Measurements from ENCODE around the gene ROMO1. TPM values are rescaled to one million over a fixed set of nuclear protein-coding genes. Genes with fewer than 3 reads are reported as not detected.
"Not testable (repeated sequence)": the region's sequence is repeated elsewhere in the genome, so short reads cannot be mapped to it uniquely, and the experiment has no call there.

The ROMO1 gene
- total RNA-seq, 1 donor from 2014 or later = 110 TPM

- Mint-ChIP-seq H3K4me1 (ENCODE audit: unreplicated experiment) (peaks cover 58% of the 10 kb centered on the region), H3K27ac (ENCODE audit: unreplicated experiment) (peak overlapping the region; percentile 98), H3K4me3 (ENCODE audit: unreplicated experiment) (peak overlapping the region; percentile 100), H3K9me3 (ENCODE audit: unreplicated experiment) (no peaks in the 10 kb centered on the region), H3K27me3 (ENCODE audit: unreplicated experiment) (no peaks in the 10 kb centered on the region), H3K36me3 (ENCODE audit: unreplicated experiment) (peaks cover 39% of the 10 kb centered on the region)
- no peak for DNase-seq (ENCODE audit: extremely low spot score, unreplicated experiment)
- TF ChIP-seq, protein P1, sequence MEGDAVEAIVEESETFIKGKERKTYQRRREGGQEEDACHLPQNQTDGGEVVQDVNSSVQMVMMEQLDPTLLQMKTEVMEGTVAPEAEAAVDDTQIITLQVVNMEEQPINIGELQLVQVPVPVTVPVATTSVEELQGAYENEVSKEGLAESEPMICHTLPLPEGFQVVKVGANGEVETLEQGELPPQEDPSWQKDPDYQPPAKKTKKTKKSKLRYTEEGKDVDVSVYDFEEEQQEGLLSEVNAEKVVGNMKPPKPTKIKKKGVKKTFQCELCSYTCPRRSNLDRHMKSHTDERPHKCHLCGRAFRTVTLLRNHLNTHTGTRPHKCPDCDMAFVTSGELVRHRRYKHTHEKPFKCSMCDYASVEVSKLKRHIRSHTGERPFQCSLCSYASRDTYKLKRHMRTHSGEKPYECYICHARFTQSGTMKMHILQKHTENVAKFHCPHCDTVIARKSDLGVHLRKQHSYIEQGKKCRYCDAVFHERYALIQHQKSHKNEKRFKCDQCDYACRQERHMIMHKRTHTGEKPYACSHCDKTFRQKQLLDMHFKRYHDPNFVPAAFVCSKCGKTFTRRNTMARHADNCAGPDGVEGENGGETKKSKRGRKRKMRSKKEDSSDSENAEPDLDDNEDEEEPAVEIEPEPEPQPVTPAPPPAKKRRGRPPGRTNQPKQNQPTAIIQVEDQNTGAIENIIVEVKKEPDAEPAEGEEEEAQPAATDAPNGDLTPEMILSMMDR (IDR thresholded peaks at IDR 0.05) = peak; percentile 45
These were observed 40.3 kb downstream of the ROMO1 start for GRCh38 chr20:35739294-35740163.

GRCh38 chr20:35741892-35742740 lies 42.9 kb downstream of the ROMO1 start, which contains the start of gene RBM39:
TSS of gene RBM39 (minus strand) at chr20:35742260. CDS start at chr20:35740874, 1,386 bp downstream.
- Mint-ChIP-seq H3K4me1 (ENCODE audit: unreplicated experiment) (peaks cover 45% of the 10 kb centered on the region), H3K36me3 (ENCODE audit: unreplicated experiment) (peaks cover 25% of the 10 kb centered on the region), H3K27me3 (ENCODE audit: unreplicated experiment) (no peaks in the 10 kb centered on the region), H3K9me3 (ENCODE audit: unreplicated experiment) (no peaks in the 10 kb centered on the region), H3K4me3 (ENCODE audit: unreplicated experiment) (peak within 1 kb of the TSS; percentile 100), H3K27ac (ENCODE audit: unreplicated experiment) (peak within 1 kb of the TSS; percentile 98)
- TF ChIP-seq, protein P1 (IDR thresholded peaks at IDR 0.05) = peak; percentile 60
- peak; percentile 100 for DNase-seq (ENCODE audit: extremely low spot score, unreplicated experiment)

DNA sequence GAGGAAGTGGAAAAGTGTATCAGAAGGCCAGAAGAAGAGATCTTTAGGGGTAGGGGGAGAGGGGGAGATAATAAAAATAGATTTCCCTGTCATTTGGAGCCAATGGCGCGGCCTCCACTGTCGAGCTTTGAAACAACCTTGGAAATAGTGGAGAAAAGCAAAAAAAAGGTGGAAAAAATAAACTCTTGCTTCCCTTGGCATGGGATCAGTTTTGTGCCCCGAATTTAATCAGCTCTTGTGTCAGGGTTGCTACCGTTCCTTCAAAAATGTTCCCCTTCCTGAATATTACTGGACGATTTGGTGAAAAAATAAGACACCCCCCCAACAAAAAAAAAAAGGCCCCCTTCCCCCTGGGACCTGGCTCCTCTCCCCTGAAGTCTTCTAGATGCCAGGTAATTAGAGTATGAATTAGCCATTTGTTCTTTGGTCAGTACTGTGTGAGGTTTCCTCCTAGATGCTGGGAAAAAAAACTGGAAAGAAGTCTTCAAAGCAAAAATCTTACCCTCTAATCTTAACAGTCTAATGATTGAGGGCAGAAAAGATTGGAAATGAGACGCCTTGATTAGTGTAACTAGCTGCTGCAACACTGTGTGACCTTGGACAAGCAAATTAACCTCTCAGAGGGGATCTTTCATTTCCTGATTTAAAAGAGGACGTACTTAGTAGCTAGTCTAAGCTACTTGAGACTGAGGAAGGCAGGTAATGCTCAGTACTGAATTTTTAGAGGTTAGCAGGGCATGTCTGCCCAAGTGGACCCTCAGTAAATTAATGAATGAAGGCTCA lies 43.7 kb downstream of the ROMO1 start:
- Mint-ChIP-seq H3K27ac (ENCODE audit: unreplicated experiment) (peak overlapping the region; percentile 98), H3K27me3 (ENCODE audit: unreplicated experiment) (no peaks in the 10 kb centered on the region), H3K4me1 (ENCODE audit: unreplicated experiment) (peaks cover 45% of the 10 kb centered on the region), H3K9me3 (ENCODE audit: unreplicated experiment) (no peaks in the 10 kb centered on the region), H3K36me3 (ENCODE audit: unreplicated experiment) (peaks cover 25% of the 10 kb centered on the region), H3K4me3 (ENCODE audit: unreplicated experiment) (peak overlapping the region; percentile 100)
- TF ChIP-seq, protein P1 (IDR thresholded peaks at IDR 0.05) = no peak
- no peak for DNase-seq (ENCODE audit: extremely low spot score, unreplicated experiment)

DNA sequence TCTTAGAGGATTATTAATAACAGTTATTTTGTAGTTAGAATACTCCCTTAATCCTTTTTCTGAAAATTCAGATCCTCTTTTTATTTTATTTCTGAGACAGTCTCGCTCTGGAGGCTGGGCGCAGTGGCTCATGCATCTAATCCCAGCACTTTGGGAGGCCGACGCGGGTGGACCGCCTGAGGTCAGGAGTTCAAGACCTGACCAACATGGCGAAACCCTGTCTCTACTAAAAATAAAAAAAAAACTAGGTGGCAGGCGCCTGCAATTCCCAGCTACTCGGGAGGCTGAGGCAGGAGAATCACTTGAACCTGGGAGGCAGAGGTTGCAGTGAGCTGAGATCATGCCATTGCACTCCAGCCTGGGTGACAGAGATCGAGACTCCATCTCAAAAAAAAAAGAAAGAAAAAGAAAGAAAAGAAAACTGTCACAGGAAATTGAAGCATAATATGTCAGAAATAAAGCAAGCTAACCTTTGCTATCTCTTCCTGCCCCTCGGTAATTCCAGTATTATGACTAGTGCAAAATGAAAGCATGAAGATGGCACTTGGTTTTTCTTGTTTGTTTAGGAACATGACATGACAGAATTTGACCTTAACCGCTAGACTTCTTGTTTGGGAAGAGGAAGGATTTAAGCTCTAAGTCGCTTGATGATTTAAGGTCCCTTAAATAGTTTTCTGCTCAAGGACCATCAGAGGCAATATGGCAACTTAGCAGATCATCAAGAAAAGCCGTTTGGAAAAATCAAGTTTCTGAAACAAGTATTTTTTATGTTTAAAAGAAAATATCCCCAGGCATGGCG lies 44.7 kb downstream of the ROMO1 start:
- Mint-ChIP-seq H3K4me3 (ENCODE audit: unreplicated experiment) (peak overlapping the region; percentile 100), H3K36me3 (ENCODE audit: unreplicated experiment) (peaks cover 16% of the 10 kb centered on the region), H3K27me3 (ENCODE audit: unreplicated experiment) (no peaks in the 10 kb centered on the region), H3K4me1 (ENCODE audit: unreplicated experiment) (peaks cover 37% of the 10 kb centered on the region), H3K27ac (ENCODE audit: unreplicated experiment) (peak overlapping the region; percentile 98), H3K9me3 (ENCODE audit: unreplicated experiment) (no peaks in the 10 kb centered on the region)
- TF ChIP-seq, protein P1 (IDR thresholded peaks at IDR 0.05) = no peak
- no peak for DNase-seq (ENCODE audit: extremely low spot score, unreplicated experiment)

DNA sequence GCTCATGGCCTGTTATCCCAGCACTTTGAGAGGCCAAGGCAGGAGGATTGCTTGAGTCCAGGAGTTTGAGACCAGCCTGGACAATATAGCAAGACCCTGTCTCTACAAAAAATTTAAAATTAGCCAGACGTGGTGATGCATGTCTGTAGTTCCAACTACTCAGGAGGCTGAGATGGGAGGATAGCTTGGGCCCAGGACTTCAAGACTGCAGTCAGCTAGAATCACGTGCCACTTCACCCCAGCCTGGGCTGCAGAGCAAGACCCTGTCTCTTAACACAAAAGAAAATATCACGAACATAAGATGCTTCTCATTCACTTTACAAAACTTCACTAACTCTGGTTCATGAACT lies 45.3 kb downstream of the ROMO1 start:
- H3K27me3 Mint-ChIP-seq (ENCODE audit: unreplicated experiment); H3K9me3 Mint-ChIP-seq (ENCODE audit: unreplicated experiment); H3K4me3 Mint-ChIP-seq (ENCODE audit: unreplicated experiment); DNase-seq (ENCODE audit: extremely low spot score, unreplicated experiment): not testable (repeated sequence)
- Mint-ChIP-seq H3K36me3 (ENCODE audit: unreplicated experiment) (peaks cover 13% of the 10 kb centered on the region), H3K27ac (ENCODE audit: unreplicated experiment) (peak overlapping the region; percentile 98), H3K4me1 (ENCODE audit: unreplicated experiment) (peaks cover 33% of the 10 kb centered on the region)

Measured in osteocyte (in vitro differentiated cells).